IMR-90 (cell line): Measurements from ENCODE around the gene DAPK3. TPM values are rescaled to one million over a fixed set of nuclear protein-coding genes. Genes with fewer than 3 reads are reported as not detected.
A peak's percentile ranks its signal among the peaks of the same experiment; 100 is the strongest.

Experiments
- ATAC-seq: fragments of 200-7000 bp; cut with Tn5 transposase; 2 replicates; pipeline ENCODE4 v1.9.1; 2020; ENCODE audit warnings: low read depth, mild to moderate bottlenecking, moderate library complexity
- BruUV-seq: library from RNA; stranded (reverse); fragments of 400-500 nt; replicated peaks from 2 replicates; lab custom pipeline; 2021; lab: Mats Ljungman, UMichigan
- CTCF ChIA-PET: fragments of 300-600 bp; formaldehyde crosslinking; extraction: SDS; loops from one replicate; lab custom pipeline; 2021; ENCODE audit warnings: antibody characterized with exemption; lab: Yijun Ruan, JAX
- POLR2A ChIA-PET: fragments of 300-600 bp; sonication (Branson Sonifier 250); formaldehyde crosslinking; loops from one replicate; lab custom pipeline; 2022; ENCODE audit warnings: antibody characterized with exemption; ENCODE audit not compliant: unreplicated experiment; lab: Charles Lee
- DNase-seq: peaks from one replicate; pipeline ENCODE4 v3.0.0; 2013
- H2AFZ ChIP-seq: replicated peaks from 2 replicates; pipeline ENCODE3; 2013; ENCODE audit warnings: low read length, mild to moderate bottlenecking; ENCODE audit not compliant: poor library complexity
- H2AK5ac ChIP-seq: 2 replicates; pipeline ENCODE4 v1.6.1; 2013; ENCODE audit warnings: low read depth, low read length, inconsistent platforms
- H2AK9ac ChIP-seq: replicated peaks from 2 replicates; pipeline ENCODE3; 2013; ENCODE audit warnings: mild to moderate bottlenecking, low read depth, low read length, moderate library complexity; ENCODE audit not compliant: poor library complexity
- H2BK120ac ChIP-seq: 2 replicates; pipeline ENCODE4 v1.6.1; 2013; ENCODE audit warnings: low read depth, low read length, inconsistent platforms
- H2BK15ac ChIP-seq: 3 replicates; pipeline ENCODE4 v1.6.1; 2013; ENCODE audit warnings: low read depth, low read length, inconsistent platforms
- H2BK20ac ChIP-seq: 2 replicates; pipeline ENCODE4 v1.6.1; 2013; ENCODE audit warnings: low read depth, mild to moderate bottlenecking, inconsistent platforms, low read length, moderate library complexity
- H2BK5ac ChIP-seq: 2 replicates; pipeline ENCODE4 v1.6.1; 2013; ENCODE audit warnings: mild to moderate bottlenecking, low read depth, low read length, inconsistent platforms; ENCODE audit not compliant: poor library complexity, severe bottlenecking
- H3K14ac ChIP-seq: replicated peaks from 2 replicates; pipeline ENCODE4 v1.6.1; 2013; ENCODE audit warnings: low read depth, low read length, inconsistent platforms
- H3K18ac ChIP-seq: 2 replicates; pipeline ENCODE4 v1.6.1; 2013; ENCODE audit warnings: low read depth, low read length, control low read depth
- H3K23ac ChIP-seq: 2 replicates; pipeline ENCODE4 v1.6.1; 2013; ENCODE audit warnings: low read depth, low read length, inconsistent platforms
- H3K27ac ChIP-seq: 2 replicates; pipeline ENCODE4 v1.5.1; 2013; ENCODE audit warnings: mild to moderate bottlenecking, control low read depth, low read length; ENCODE audit not compliant: insufficient read depth
- H3K27me3 ChIP-seq: 2 replicates; pipeline ENCODE4 v1.6.1; 2013; ENCODE audit warnings: low read length; ENCODE audit not compliant: control insufficient read depth, insufficient read depth
- H3K36me3 ChIP-seq: 2 replicates; pipeline ENCODE4 v1.6.1; 2013; ENCODE audit warnings: low read length, mixed read lengths; ENCODE audit not compliant: control insufficient read depth, insufficient read depth
- H3K4ac ChIP-seq: 2 replicates; pipeline ENCODE4 v1.6.1; 2013; ENCODE audit warnings: low read depth, low read length, inconsistent platforms
- H3K4me1 ChIP-seq: 2 replicates; pipeline ENCODE4 v1.6.1; 2013; ENCODE audit warnings: low read length, mixed read lengths; ENCODE audit not compliant: control insufficient read depth, insufficient read depth
- H3K4me2 ChIP-seq: 2 replicates; pipeline ENCODE4 v1.6.1; 2013; ENCODE audit warnings: low read depth, mild to moderate bottlenecking, control low read depth, low read length, moderate library complexity
- H3K4me3 ChIP-seq: 2 replicates; pipeline ENCODE4 v1.5.1; 2013; ENCODE audit warnings: low read depth, mild to moderate bottlenecking, control low read depth, low read length, moderate library complexity; ENCODE audit not compliant: insufficient read depth
- H3K56ac ChIP-seq: 2 replicates; pipeline ENCODE4 v1.6.1; 2013; ENCODE audit warnings: low read length, inconsistent platforms; ENCODE audit not compliant: insufficient read depth; ENCODE audit errors: extremely low read depth
- H3K79me1 ChIP-seq, 2 experiments: 2 replicates each; pipeline ENCODE4 v1.6.1; 2013; ENCODE audit warnings: low read length in 2 of 2, inconsistent platforms in 1 of 2, low read depth in 1 of 2
- H3K9ac ChIP-seq: 2 replicates; pipeline ENCODE4 v1.6.1; 2013; ENCODE audit warnings: low read depth, low read length, control low read depth
- H3K9me1 ChIP-seq: 2 replicates; pipeline ENCODE4 v1.6.1; 2013; ENCODE audit warnings: low read length, inconsistent platforms; ENCODE audit not compliant: insufficient read depth
- H3K9me3 ChIP-seq: 2 replicates; pipeline ENCODE4 v1.6.1; 2013; ENCODE audit warnings: low read length; ENCODE audit not compliant: control insufficient read depth, insufficient read depth
- H4K20me1 ChIP-seq: 2 replicates; pipeline ENCODE4 v1.6.1; 2013; ENCODE audit warnings: low read length, inconsistent platforms; ENCODE audit not compliant: insufficient read depth
- H4K5ac ChIP-seq: 2 replicates; pipeline ENCODE4 v1.6.1; 2013; ENCODE audit warnings: mild to moderate bottlenecking, low read depth, low read length, control low read depth
- H4K8ac ChIP-seq, 2 experiments: 2 replicates each; pipeline ENCODE4 v1.6.1; 2013; ENCODE audit warnings: low read depth in 2 of 2, low read length in 2 of 2, control low read depth in 1 of 2, inconsistent platforms in 1 of 2
- H4K91ac ChIP-seq: 2 replicates; pipeline ENCODE4 v1.6.1; 2013; ENCODE audit warnings: low read depth, low read length, inconsistent platforms; ENCODE audit not compliant: insufficient read depth
- CTCF ChIP-seq: conservative IDR thresholded peaks from 2 replicates; pipeline ENCODE4 v1.5.1; 2012; ENCODE audit warnings: mild to moderate bottlenecking, low read depth, low read length, improper control_type of control experiment
- NFE2L2 ChIP-seq: fragments of 150-350 bp; IDR thresholded peaks from 2 replicates; pipeline ENCODE4 v1.6.1; 2016; ENCODE audit warnings: low read depth, mild to moderate bottlenecking, low read length
- RAD21 ChIP-seq: IDR thresholded peaks from 2 replicates; pipeline ENCODE4 v1.6.1; 2012; ENCODE audit warnings: low read length, improper control_type of control experiment
- SMC3 ChIP-seq: fragments of 150-350 bp; IDR thresholded peaks from 2 replicates; pipeline ENCODE4 v1.6.1; 2016; ENCODE audit warnings: low read depth, mild to moderate bottlenecking, antibody characterized with exemption, low read length, moderate library complexity
- WGBS, 2 experiments: methylation state at CpG; one replicate each; pipeline versions ENCODE4 v1.1.5 to v1.1.7; 2013; ENCODE audit warnings: missing lambda C conversion rate in 2 of 2; ENCODE audit not compliant: insufficient read length in 1 of 2; ENCODE audit errors: extremely low coverage in 2 of 2; 5-methylcytosine and 5-hydroxymethylcytosine counted together
- dilution Hi-C: fragments of 300-500 bp; cut with HindIII; formaldehyde crosslinking; loops from one replicate; pipeline ENCODE4 v1.14.3; 2018; ENCODE audit warnings: low sequenced_read_pairs; ENCODE audit not compliant: unreplicated experiment
- in situ Hi-C: fragments of 300-500 bp; cut with MboI; formaldehyde crosslinking; loops from 3 replicates; pipeline ENCODE4 v1.14.3; 2019; ENCODE audit warnings: low sequenced_read_pairs, inconsistent platforms, mixed read lengths
- intact Hi-C: fragments of 100-400 bp; cut with micrococcal nuclease; formaldehyde crosslinking; loops from 2 replicates; pipeline ENCODE4 v1.10.0; 2022
- polyA plus RNA-seq, 3 experiments: library from polyadenylated mRNA; depleted of rRNA; stranded (reverse); fragments of >200 nt; gene quantifications; 2 replicates each; pipeline ENCODE4 v1.2.3, GENCODE V29; 2012; ENCODE audit warnings: low replicate concordance in 1 of 3
- total RNA-seq: library from RNA; depleted of rRNA; stranded (reverse); fragments of >200 nt; gene quantifications from 2 replicates; pipeline ENCODE4 v1.2.3, GENCODE V29; 2012

The DAPK3 gene
- total and polyA plus RNA-seq, 2 of the 4 experiments (the other 2 are of a cell fraction): 145 to 188 TPM

- Histone ChIP-seq H3K56ac (0 out of 2 replicates have a peak overlapping the region, but pooled peaks have one; percentile 36), H3K9ac (peak overlapping the region; percentile 17; the same call in 1 of the 2 replicates), H4K8ac (peak overlapping the region; percentile 28 to 82), H3K9me1 (0 out of 2 replicates have a peak, but pooled peaks cover 3% of the 10 kb centered on the region), H3K4ac (peak overlapping the region; percentile 80; the same call in 1 of the 2 replicates), H2BK20ac (no peak overlapping the region), H3K14ac (0 out of 2 replicates have a peak overlapping the region, but pooled peaks have one; percentile 75), H3K36me3 (peaks cover 18% of the 10 kb centered on the region), H4K20me1 (peaks cover 25% of the 10 kb centered on the region), H3K18ac (no peak overlapping the region), H2BK5ac (no peak overlapping the region), H2BK120ac (no peak overlapping the region), H3K9me3 (no peaks in the 10 kb centered on the region), H4K91ac (no peak overlapping the region), H3K27ac (no peak overlapping the region), H3K4me1 (peaks cover 13% of the 10 kb centered on the region), H2AK5ac (peak overlapping the region; percentile 77; the same call in 1 of the 2 replicates), H4K5ac (no peak overlapping the region), H3K4me3 (no peak overlapping the region), H3K27me3 (no peaks in the 10 kb centered on the region), H2AK9ac (peak overlapping the region; percentile 6), H3K79me1 (peaks cover 5 to 28% of the 10 kb centered on the region in 2 experiments; a peak in 3 of 4 replicates), H3K23ac (no peak overlapping the region), H2BK15ac (no peak overlapping the region), H2AFZ (peak overlapping the region; percentile 91), H3K4me2 (peak overlapping the region; percentile 91)
- ChIA-PET POLR2A (interaction anchor here (0.6 to 1.0 kb wide), 4 partner anchors 19 to 227 kb away, joined by 3 to 7 read pairs (median 4); no protein-coding TSS in a partner anchor), CTCF (interaction anchor here (0.6 to 2.0 kb wide), 12 partner anchors 9 to 299 kb away, joined by 3 to 11 read pairs (median 4); partner anchors contain the start of gene APBA3)
- ATAC-seq (peak; percentile 42), DNase-seq (peak; percentile 76)
- no CpG with 5 or more reads among the region's 30 CpGs for WGBS, 2 experiments
- intact Hi-C loops (loop anchor here (2.0 kb wide), 1 partner anchor 19 kb away; the partner anchor contains the start of gene PIAS4), in situ Hi-C loops (loop anchor here (5.0 kb wide), 1 partner anchor 220 kb away; no protein-coding TSS in a partner anchor), dilution Hi-C loops (no loop called here)
- no TSS peak for BruUV-seq
- TF ChIP-seq SMC3: peak; percentile 44
- peak; percentile 39 for TF ChIP-seq RAD21
- peak; percentile 88 for TF ChIP-seq CTCF
- TF ChIP-seq NFE2L2: no peak
Measured at GRCh38 chr19:3987619-3988371, 16.9 kb upstream of the DAPK3 start.
